GM19452 (cell line): ENCODE measurements around the gene SERP2.

Experiments used
- ATAC-seq: cut with Tn5 transposase; IDR thresholded peaks from one replicate; pipeline ENCODE4 v1.9.1; 2021; ENCODE audit not compliant: unreplicated experiment

SERP2 gene

DNA sequence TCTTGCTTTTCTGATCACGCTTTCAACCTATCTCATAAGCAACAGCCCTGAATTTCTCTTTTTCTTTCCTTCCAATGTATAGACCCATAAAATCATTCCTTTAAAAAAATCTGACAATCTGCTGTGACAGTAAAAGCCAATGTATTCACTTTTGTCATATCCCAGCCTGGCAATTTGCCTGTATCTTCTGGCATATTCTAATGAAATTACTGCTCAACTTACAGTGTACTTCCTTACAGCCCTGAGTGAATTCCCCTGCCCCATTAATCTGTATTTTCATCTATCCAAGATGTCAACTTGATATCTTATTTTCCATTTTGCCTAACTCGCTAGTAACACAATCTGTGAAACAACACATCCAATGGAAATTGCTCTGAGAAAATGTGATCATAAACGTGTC is 18.0 kb upstream of the SERP2 start:
- no peak for ATAC-seq

DNA sequence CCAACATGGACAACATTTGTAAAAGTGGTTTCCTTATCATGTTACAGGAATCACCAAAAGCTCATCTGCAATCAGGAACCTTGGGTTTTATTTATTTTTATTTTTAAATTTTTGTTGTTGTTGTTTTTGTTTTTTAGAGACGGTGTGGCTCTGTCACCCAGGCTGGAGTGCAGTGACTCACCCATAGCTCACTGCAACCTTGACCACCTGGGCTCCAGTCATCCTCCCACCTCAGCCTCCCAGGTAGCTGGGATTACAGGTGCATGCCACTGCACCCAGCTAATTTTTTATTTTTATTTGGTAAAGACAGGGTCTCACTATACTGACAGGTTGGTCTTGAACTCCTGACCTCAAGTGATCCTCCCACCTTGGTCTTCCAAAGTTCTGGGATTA is 13.6 kb upstream of the SERP2 start:
- no peak for ATAC-seq

GRCh38 chr13:44362394-44363040 is 11.1 kb upstream of the SERP2 start:
- ATAC-seq = no peak

DNA sequence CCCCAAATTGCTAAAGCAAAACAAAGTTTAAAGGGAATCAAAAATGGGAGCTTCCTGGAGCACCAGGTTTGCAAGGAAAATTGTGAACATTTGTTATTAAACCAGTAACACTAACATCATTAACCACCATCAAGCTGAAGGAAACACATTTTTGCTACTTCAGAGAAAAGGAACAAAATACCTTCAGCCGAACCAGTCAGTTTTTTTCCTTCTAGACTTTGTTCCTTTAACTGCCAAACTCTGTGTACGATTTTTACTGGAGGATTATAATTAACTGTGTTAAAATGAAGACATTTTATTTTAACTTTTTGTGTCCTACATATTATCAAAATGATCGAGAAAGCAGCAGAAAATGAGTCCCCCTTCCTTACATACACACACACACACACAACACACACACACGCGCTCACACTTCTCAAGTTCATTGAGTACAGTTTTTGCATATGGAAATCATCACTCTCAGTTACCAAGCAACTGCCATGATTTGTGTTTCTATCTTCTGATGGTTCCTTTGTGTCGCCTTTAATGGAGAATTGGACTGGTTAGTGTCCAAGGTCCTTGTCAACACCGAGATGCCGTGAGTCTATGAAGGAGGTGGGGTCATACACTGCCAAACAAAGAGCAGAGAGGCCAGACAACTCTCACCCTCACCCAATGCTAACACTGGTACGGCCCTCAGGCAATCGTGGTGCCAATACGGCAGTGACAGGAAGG is 9.8 kb upstream of the SERP2 start:
- ATAC-seq = no peak

DNA sequence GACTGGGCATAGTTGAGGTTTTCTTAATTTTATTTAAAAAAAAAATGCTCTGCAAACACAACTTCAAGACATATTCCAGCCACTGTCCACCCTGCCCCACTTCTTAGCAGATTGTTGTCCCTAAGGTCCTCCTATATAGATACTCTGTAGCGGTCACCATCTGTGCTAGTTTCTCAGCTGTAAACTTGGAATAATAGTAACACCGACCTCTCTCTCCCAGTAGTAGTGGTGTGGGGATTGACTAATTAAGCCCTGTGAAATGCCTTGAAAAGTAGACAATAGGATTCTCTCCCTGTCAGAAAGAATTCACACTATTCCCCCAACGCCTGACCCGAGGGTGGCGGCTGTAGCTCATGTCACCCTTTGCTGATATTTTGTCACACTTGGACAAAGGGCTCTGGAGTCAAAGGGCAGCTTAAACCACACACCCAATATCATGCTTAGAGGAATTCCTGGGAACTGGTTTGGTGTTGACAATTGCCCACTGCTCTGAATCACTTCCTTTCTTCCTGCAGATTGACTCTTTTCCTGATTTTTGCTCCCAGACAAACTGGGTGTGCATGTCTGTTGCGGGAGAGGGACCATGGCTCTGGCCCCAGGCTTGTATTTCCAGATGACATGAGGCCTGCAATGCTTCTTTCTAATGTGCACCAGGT is 9.2 kb upstream of the SERP2 start:
- ATAC-seq = no peak

DNA sequence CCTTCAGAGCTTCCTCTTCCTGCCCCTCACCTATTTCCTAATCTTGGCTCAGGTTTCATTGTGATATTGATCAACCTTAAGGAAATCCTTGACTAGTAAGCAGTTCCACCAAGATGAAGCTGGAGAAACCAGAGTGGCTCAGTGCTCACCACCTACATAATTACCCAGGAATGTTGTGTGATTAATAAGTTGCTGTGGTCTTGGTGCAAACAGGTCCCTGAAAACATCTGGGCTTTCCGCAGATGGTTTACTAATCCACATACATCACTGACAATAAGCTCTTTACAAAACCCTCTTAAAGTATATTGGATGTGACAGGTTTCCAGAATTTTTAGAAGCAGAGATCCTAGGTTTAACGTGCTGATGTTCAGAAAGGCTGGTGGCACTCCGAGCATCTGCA is 8.6 kb upstream of the SERP2 start:
- ATAC-seq = no peak

GRCh38 chr13:44365899-44366298 is 7.7 kb upstream of the SERP2 start:
- no peak for ATAC-seq

- no peak for ATAC-seq
Measured at GRCh38 chr13:44368062-44368591, 5.5 kb upstream of the SERP2 start.

DNA sequence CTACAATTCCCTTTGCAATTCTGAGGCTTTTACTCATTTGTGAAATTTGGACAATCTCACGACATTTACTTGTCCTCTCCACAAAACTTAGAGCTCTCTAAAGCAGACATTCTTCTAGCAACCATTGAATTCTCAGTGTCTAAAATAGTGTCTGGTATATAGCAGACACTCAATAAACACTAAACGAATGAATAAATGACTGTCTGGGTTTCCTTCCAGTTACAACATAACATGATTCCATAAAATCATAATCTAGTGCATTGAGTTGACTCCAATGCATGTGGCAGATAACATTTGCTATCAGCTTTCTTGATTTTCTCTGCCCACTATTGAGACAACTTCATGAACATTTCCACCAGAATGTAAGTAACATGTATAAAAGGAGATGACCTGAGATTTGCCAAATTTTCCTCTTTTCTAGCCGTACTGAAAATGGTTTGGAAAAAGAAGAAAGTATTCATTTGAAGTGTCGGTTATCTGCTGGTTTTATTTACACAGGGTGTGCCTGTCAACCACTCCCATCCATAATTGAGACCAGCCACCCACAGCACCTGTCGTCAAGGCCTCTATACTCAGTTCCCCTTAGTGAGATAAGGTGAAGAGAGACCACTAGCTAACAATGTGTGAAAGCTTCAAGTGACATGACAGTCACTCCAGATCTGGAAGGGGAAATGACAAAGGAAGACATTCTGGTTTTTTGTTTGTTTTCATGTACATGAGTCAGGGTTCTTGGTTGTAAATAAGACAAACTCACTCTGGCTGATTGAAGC is 4.8 kb upstream of the SERP2 start:
- no peak for ATAC-seq

GRCh38 chr13:44371421-44371820 is 2.2 kb upstream of the SERP2 start:
- ATAC-seq = no peak

DNA sequence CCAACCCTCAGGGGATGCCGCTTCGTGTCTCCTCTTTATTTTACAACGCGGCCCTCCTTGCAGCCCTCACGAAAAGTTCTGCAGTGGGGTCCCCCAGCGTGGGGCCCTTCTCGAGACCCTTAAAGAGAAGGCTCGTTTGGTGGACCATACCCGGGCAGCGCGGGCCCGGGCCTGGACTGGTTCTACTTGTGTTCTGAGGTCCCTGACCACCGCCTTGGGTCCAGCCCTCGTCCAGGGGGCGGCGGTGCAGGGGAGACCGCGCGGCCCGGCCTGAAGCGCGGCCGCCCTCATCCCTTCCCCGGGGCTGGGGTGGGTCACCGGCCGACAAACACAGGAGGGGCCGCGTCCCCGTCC is 400 bp upstream of the SERP2 start:
- no peak for ATAC-seq

- ATAC-seq = no peak
Measured at GRCh38 chr13:44374348-44374712, 706 bp downstream of the SERP2 start.

- ATAC-seq = no peak
Measured at GRCh38 chr13:44378277-44378676, 4.7 kb downstream of the SERP2 start.

GRCh38 chr13:44379885-44380284 is 6.3 kb downstream of the SERP2 start:
- ATAC-seq = no peak

DNA sequence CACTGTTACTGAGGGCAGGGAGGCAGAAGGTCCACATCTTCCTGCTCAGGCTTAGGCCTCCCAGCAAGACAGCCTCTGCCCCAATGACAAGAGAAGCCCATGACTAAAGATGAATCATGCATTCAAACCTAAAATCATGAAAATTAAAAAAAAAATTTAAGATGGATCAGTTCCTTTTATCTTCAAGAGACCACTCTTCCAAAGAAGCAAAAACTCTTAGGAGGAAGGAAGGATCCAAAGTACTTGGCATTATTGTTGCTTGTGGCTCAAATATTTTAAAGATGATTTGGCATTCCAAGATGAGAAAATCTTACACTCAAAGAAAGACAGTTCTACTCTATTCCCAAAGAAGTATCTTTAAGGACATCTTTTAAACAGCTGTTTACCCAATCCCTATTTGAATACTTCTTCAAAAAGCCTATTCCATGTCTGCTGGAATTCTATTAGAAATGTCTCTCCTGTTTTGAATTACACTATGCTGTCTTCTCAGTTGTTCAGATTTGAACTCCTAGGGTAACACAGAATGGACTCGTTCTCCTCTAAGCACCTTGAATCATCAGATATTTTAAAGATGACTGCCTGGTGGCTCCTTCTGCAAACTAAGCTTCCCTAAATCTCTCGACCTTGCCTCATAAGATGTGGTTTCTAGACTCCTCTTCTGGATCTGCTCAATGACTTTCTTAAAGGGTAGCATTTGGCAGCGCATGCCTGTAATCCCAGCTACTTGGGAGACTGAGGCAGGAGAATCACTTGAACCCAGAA is 7.0 kb downstream of the SERP2 start:
- ATAC-seq = no peak

- ATAC-seq = no peak
Measured at GRCh38 chr13:44382635-44383145, 9.1 kb downstream of the SERP2 start.

DNA sequence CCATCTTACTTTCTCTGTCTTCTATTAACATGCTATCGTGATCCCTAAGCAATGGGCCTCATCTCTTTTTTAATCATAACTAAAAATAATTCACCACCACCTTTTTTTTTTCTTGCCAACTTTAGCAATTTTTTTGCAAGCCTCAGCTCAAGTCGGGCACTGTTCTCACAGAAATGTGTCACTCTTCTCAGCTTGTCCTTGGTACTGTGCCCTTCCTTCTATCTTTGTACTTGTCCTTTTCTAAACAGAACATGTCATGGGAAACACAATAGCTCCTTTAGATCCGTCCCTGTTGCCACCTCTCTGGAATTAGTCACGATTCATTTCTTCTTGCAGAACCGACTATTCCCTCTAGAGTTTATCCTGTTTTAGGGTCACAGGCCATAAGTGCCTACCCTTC is 10.3 kb downstream of the SERP2 start:
- ATAC-seq = no peak

DNA sequence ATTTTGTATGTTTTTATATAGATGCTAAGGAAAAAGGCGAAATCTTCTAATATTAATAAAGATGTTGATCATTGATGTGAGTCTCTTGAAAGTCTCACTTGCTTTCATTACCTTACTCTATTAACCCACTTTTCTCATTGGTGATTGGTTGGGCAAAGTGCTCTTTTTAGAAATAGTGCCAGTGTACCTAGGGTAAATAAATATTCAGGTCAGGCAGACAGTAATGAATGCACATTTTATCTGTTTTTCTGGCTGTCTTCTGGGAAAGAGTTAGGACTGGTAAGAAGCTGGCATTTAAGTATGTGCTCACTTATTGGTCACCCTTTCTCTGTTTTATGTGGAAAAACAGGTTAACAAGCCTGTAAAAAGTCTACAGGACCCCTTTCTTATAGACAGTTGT is 11.2 kb downstream of the SERP2 start:
- no peak for ATAC-seq

DNA sequence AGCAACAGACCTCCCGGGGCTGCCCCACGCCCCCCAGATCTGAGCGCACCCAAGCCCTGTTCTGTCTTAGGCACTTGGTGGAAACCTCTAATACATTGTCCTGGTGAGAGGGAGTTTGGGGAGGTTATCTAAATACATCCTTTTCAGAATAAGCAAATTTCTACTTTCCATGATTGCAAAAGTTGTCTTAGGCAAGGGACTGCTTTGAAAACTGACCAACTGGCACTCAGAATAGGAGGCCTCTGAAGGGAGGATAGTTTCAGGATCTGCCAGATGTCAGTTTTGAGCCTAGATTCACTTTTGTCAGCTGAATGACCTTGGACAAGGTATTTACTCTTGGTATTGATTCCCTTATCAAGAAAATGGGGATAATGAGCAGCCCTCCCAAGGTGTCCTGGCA is 11.8 kb downstream of the SERP2 start:
- no peak for ATAC-seq

- ATAC-seq = no peak
Measured at GRCh38 chr13:44385847-44386246, 12.2 kb downstream of the SERP2 start.
